Measurements from ENCODE around the gene ENDOU.
A peak's percentile ranks its signal among the peaks of the same experiment; 100 is the strongest.

GRCh38 chr12:47758834-47759690, 33.8 kb upstream of the ENDOU start, which contains the start of gene RAPGEF3:
- peak; percentile 62 for TF ChIP-seq CTCF (IDR thresholded peaks at IDR 0.05; ENCODE audit: borderline replicate concordance, extremely low read depth, low read length, poor library complexity, severe bottlenecking)
- no peak for TF ChIP-seq EZH2 (IDR thresholded peaks at IDR 0.05; ENCODE audit: borderline replicate concordance, low read depth, low read length, severe bottlenecking)
